ENCODE results near the gene SUV39H2.
"Not testable (repeated sequence)": the region's sequence is repeated elsewhere in the genome, so short reads cannot be mapped to it uniquely, and the experiment has no call there.

Gene SUV39H2

DNA sequence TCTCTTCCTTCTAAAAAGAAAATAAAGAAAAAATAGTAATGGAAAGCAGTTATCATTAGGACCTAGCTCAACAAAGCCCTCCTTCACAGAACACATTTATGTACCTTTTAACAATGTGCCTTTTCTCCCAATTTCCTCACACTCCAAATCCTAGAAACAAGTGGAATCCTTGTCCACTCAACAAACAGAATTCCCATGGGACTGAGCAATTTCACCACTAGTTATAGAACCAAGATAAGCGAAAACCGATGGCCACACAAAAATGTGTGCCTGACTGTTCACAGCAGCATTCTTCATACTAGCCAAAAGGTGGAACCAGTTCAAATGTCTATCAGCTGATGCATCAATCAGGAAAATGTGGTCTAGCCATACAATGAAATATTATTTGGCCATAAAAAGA lies 57.9 kb downstream of the SUV39H2 start:
- DNase-seq (ENCODE audit: low read depth): no peak

DNA sequence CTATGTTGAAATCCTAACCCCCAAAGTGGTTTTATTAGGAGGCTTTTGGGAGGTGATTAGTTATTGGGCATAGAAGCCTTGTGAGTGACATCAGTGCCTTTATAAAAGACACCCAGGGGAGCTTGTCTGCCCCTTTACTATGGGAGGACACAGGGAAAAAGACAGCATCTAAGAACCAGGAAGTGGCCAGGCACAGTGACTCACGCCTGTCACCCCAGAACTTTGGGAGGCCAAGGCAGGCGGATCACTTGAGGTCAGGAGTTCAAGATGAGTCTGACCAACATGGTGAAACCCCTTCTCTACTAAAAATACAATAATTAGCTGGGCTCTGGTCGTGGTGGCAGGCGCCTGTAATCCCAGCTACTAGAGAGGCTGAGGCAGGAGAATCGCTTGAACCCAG lies 60.3 kb downstream of the SUV39H2 start:
- DNase-seq (ENCODE audit: low read depth): not testable (repeated sequence)

DNA sequence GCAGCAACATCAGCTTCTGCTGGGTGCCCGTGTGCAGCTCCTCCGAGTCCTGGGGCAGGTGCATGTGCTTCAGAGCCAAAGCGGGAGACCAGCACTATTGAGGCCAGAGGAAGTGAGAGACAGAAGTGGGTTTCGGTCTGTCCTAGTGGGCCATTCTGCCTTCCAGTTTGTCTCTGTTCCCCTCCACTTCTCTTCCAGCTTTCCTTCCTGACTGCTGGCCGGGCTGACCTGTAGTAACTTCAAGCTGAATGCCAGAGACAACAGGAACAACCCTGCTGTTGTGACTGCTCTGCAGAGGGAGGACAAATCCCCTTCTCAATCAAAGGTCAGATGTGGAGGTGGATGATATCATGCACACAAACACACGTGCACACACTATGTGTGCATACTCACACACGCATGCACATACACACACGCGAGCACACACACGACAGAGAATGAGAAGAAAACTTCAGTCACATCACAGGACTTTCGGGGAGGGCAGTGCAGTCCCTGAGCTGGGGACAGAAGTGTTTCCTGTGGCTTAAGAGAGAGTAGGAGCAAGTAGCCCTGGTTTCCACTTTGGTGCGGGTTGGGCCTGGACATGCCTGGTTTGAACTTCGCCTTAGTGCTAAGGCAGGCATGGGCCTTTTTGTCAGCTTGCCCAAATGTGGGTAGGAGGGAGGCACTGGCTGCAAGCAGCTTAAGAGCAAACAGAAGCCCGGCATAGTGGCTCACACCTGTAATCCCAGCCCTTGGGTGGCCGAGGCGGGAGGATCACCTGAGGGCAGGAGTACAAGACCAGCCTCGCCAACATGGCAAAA lies 63.7 kb downstream of the SUV39H2 start:
- DNase-seq (ENCODE audit: low read depth): not testable (repeated sequence)

DNA sequence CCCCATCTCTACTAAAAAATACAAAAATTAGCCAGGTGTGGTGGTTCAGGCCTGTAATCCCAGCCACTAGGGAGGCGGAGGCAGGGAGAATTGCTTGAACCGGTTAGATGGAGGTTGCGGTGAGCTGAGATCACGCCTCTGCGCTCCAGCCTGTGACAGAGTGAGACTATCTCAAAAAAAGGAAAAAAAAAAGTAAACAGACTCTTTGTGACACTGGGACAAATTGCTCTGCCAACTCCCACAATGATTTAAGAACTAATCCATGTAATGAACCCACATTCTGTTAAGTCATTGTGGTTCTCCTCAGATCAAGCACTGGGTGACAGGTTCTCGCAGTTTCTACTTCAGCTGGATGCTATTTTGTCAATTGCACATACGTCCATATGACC lies 64.3 kb downstream of the SUV39H2 start:
- not testable (repeated sequence) for DNase-seq (ENCODE audit: low read depth)

DNA sequence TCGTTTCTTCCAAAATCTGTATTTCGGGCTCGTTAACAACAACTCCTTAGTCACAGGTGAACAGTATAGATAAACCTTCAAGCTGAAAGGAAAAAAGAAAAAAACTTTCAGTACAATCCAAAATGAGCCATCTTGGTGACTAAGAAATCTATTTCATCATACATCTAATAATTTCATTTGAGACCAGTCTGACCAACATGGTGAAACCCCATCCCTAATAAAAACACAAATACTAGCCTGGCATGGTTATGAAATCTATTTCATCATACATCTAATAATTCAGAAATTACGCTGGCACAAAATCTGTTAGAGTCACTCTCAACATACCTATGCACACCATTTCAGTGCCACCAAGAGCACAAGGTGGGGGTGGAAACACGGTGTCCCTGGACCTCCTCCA lies 66.4 kb downstream of the SUV39H2 start:
- DNase-seq (ENCODE audit: low read depth): no peak

DNA sequence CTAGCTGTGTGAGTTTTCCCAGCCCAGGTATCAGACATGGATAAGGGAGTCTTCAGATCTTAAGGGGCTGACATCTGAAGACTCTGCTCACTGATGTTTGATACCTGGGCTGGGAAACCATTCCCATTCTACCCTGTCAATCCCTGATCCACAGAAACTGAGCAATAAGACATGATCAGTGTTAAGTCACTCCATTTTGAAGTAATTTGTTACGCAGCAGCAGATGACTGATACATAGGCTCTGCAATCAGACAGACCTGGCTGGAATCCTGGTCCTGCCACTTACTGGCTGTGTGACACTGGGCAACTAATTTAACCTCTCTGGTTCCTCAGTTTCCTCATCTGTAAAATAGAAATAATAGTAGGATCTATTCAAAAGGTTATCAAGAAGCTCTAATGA lies 68.6 kb downstream of the SUV39H2 start:
- no peak for DNase-seq (ENCODE audit: low read depth)

DNA sequence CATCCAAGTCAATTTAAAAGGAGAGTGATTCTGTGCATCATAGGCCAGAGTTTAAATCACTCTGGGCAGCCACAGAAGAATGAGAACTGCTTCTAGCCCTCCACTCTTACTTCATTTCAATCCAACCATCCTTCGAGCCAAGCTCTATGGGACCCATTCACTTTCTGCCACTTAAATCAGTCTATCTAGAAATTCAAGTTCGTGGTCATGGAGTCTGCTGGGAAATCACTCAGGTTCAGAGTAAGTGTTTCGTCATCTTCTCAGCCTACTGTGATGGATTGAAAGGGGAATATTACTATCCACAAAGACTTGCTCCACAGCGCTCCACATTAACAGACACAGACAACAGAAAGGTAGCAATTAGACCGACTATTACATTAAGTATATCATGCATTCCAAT lies 70.6 kb downstream of the SUV39H2 start:
- DNase-seq (ENCODE audit: low read depth): no peak

DNA sequence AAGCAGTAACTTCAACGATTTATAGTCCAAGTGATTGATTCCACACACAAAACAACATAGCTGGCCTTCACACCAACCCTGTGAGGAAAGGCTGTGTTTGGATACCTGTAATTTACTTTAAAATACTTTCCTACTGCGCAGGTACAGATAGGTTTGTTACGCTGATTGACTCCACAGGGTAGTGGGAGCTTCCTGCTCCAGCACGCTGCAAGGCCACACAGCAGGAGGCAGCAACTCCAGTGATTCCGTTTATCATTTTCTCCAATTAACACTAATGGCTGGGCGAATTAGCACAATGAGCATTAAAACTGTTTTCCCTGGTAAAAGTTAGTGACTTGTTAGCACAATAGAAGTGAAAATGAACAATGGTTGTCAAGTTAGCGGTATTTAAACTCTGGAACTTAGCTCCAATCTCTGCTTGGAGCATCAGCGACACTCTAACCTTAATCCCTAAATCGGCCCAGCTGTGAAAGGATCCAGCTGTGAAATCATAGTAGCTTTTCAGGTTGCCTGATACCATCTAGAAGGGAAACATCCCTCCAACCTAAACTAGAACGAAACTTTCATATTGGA lies 74.3 kb downstream of the SUV39H2 start:
- DNase-seq (ENCODE audit: low read depth): no peak

DNA sequence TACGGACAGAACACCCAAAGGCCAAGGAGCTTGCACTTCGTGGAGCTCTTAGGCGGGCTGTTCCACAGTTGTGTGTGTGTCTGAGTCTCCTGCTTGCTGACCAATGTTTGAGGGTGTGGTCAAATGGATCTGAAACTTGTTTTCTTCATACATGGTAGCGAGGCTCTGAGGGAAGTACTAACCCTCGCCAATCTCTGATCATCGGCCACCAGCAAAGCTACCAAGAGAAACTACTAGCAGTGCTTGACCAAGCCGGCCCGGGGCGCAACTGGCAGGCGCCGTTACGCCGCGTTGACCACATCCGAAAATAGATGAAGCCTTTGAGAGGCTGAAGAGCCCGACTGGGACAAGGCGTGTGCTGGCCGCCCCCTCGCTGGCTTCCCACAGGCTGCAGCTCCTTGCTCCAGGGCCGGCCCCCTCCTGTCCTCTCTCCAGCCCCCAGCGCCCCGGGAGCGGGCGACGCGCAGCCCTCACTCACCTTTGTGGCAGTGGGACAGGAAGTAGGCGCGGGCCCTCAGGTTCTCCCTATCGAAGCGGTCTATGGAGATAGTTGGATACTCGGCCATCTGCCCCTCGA lies 74.8 kb downstream of the SUV39H2 start:
- no peak for DNase-seq (ENCODE audit: low read depth)
